ENCODE results near the gene FOXI1. TPM values are rescaled to one million over a fixed set of nuclear protein-coding genes. Genes with fewer than 3 reads are reported as not detected.

The FOXI1 gene
- total and polyA plus RNA-seq, 2 donors from 2014 or later, result 5.1 to 48.5 TPM

DNA sequence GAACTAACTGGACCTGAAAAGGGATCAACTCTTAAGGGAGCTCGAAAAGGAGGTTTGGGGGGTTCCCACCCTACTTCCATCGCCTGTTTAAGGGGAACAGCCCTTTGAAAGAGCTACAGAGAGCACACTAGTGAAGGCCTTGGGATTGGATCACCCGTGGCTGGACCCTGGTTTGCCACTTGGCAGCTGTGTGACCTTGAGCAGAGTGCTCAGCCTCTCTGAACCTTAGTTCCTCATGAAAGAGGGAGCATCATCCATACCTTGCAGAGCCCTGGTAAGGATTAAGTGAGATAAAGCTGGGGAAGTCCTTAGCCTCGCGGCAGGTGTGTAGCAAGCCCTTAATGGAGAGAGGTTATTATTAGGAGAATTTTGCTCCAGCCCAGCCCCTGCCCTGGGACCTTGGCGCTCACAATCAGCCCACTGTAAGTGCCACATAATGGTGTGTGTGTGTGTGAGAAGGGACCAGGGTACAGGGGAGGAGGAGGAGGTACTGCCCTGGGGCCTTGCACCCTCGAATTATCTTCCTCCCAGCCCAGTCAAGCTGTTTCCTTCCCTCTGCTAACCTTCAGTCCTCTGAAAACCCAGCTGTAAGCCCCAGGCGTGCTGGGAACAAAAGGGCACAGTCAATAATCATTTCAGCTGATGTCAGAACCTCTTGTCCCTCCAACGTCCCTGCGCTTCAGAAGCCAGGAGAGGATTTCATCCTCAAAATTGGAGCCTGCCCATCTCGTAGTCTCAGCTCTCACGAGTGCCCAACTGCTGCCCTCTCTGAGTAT is 42.9 kb downstream of the FOXI1 start:
- TF ChIP-seq, protein P1, sequence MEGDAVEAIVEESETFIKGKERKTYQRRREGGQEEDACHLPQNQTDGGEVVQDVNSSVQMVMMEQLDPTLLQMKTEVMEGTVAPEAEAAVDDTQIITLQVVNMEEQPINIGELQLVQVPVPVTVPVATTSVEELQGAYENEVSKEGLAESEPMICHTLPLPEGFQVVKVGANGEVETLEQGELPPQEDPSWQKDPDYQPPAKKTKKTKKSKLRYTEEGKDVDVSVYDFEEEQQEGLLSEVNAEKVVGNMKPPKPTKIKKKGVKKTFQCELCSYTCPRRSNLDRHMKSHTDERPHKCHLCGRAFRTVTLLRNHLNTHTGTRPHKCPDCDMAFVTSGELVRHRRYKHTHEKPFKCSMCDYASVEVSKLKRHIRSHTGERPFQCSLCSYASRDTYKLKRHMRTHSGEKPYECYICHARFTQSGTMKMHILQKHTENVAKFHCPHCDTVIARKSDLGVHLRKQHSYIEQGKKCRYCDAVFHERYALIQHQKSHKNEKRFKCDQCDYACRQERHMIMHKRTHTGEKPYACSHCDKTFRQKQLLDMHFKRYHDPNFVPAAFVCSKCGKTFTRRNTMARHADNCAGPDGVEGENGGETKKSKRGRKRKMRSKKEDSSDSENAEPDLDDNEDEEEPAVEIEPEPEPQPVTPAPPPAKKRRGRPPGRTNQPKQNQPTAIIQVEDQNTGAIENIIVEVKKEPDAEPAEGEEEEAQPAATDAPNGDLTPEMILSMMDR (IDR thresholded peaks at IDR 0.05; ENCODE audit: borderline replicate concordance, extremely low read depth, insufficient read depth), result no peak
- intact Hi-C loops (cut with DNase I), result no loop called here

DNA sequence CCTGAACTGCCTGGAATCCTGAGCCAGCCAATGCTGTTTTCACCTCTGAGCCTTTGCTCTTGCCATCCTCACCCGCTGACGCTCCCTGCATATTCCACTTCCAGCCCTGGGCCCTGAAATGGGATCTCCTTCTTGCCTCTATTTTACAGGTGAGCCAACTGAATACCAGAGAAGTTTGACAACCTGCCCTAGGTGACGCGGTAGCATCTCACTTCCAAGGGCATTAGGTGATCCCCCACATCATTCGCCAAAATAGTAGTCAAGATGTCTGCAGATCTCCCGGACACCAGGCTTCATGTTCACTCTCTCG is 43.5 kb downstream of the FOXI1 start:
- intact Hi-C loops (cut with DNase I), result no loop called here
- Histone ChIP-seq H3K27ac (ENCODE audit: low read depth in 2 of 2, low read length in 2 of 2) (no peak overlapping the region), H3K4me1 (ENCODE audit: control insufficient read depth in 2 of 3, insufficient read depth in 2 of 3, low read depth in 1 of 3, low read length in 3 of 3) (peaks cover 0 to 2% (median 0%) of the 10 kb centered on the region in 3 donors), H3K4me3 (ENCODE audit: low read length in 3 of 3) (no peak overlapping the region), H3K27me3 (ENCODE audit: control insufficient read depth, insufficient read depth, low read length) (no peaks in the 10 kb centered on the region), H3K36me3 (ENCODE audit: control insufficient read depth in 2 of 3, insufficient read depth in 3 of 3, low read length in 3 of 3) (no peaks in the 10 kb centered on the region), H3K9ac (ENCODE audit: low read length in 3 of 3) (no peak overlapping the region), H3K9me3 (ENCODE audit: control insufficient read depth in 2 of 3, insufficient read depth in 1 of 3, low read length in 3 of 3) (no peaks in the 10 kb centered on the region)
- DNase-seq, result no peak
- no peak for FAIRE-seq
- TF ChIP-seq, protein P1 (IDR thresholded peaks at IDR 0.05; ENCODE audit: borderline replicate concordance, extremely low read depth, insufficient read depth), result no peak

More for the DNA sequence above, 42.9 kb downstream of the FOXI1 start:
- Histone ChIP-seq H3K4me1 (ENCODE audit: control insufficient read depth in 2 of 3, insufficient read depth in 2 of 3, low read depth in 1 of 3, low read length in 3 of 3) (peaks cover 0 to 2% (median 0%) of the 10 kb centered on the region in 3 donors), H3K27ac (ENCODE audit: low read depth in 2 of 2, low read length in 2 of 2) (no peak overlapping the region), H3K4me3 (ENCODE audit: low read length in 3 of 3) (no peak overlapping the region), H3K9me3 (ENCODE audit: control insufficient read depth in 2 of 3, insufficient read depth in 1 of 3, low read length in 3 of 3) (no peaks in the 10 kb centered on the region), H3K36me3 (ENCODE audit: control insufficient read depth in 2 of 3, insufficient read depth in 3 of 3, low read length in 3 of 3) (no peaks in the 10 kb centered on the region), H3K9ac (ENCODE audit: low read length in 3 of 3) (no peak overlapping the region), H3K27me3 (ENCODE audit: control insufficient read depth, insufficient read depth, low read length) (no peaks in the 10 kb centered on the region)
- FAIRE-seq (no peak), DNase-seq (peak in 1 of 5 donors; percentile 4)

GRCh38 chr5:170150713-170151096 is 45.0 kb downstream of the FOXI1 start:
- H3K36me3 ChIP-seq (ENCODE audit: control insufficient read depth in 2 of 3, insufficient read depth in 3 of 3, low read length in 3 of 3), result no peaks in the 10 kb centered on the region
- no peak overlapping the region for H3K4me3 ChIP-seq (ENCODE audit: low read length in 3 of 3)
- no peak overlapping the region for H3K27ac ChIP-seq (ENCODE audit: low read depth in 2 of 2, low read length in 2 of 2)
- intact Hi-C loops (cut with DNase I), result no loop called here
- H3K9ac ChIP-seq (ENCODE audit: low read length in 3 of 3), result no peak overlapping the region
- no peak for DNase-seq
- no peaks in the 10 kb centered on the region for H3K27me3 ChIP-seq (ENCODE audit: control insufficient read depth, insufficient read depth, low read length)
- H3K4me1 ChIP-seq (ENCODE audit: control insufficient read depth in 2 of 3, insufficient read depth in 2 of 3, low read depth in 1 of 3, low read length in 3 of 3), result peaks cover 0 to 2% (median 0%) of the 10 kb centered on the region in 3 donors
- no peaks in the 10 kb centered on the region for H3K9me3 ChIP-seq (ENCODE audit: control insufficient read depth in 2 of 3, insufficient read depth in 1 of 3, low read length in 3 of 3)
- TF ChIP-seq, protein P1 (IDR thresholded peaks at IDR 0.05; ENCODE audit: borderline replicate concordance, extremely low read depth, insufficient read depth), result no peak
- no peak for FAIRE-seq
